ENCODE results near the gene DAB2IP.

DAB2IP gene

DNA sequence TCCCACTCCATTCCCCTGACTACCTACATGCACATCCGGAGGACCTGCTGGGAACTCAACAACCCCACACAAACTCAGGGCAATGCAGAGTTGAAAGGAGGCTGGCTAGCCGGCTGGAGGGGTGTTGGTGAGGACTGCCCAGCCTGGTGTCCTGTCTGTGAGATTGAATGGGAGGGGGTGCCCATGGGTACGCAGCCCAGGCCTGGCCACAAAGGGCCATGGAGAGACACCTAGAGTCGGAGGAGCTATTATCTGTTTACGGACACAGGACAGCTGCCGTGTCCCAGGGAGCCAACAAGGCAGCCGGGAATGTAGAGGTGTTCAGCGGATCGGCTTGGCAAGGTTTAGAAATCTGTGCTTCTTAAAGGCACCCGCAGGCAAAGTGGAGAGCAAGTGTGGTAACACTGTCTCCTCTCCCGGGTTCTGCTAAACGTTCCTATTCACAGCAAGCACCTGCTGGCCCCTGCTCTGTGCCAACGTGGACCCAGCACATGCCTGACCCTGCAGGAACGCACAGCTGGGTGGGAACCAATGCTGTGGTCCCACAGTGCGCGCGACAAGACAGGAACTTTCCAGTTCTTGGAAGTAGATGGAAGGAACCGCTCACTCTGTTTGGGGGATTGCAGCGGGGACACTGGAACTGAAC, 166.7 kb downstream of the DAB2IP start:
- no peak overlapping the region for H3K4me3 ChIP-seq (ENCODE audit: low read depth, low read length)
- DNase-seq (ENCODE audit: low read depth): no peak

DNA sequence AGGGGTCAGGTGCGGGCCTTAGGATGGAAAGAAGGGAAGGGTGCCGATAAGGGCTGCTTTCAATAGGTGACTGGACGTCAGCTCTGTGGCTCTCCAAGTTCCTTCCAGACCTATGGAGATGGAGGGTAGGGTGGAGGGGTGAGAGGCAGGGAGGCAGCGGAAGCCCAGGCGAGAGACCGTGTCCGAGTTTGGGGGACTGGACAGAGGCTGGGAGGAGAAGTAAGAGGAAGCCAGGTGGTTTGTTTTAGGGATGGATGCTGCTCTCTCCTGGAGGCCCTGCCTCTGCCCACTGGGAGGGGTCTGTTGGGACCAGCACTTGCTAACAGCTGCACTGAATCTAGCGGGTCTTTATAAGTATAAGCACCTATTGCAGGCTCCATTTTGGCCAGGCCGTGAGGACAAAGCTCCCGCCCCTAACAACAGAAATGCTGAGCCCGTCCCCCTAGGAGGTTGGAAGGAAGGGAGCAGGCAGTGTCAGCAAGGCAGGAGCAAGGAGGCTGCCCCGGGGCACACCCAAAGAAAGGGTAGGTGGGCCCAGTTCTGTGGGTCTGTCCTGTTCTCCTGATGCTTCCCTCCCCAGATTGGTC, 167.5 kb downstream of the DAB2IP start:
- H3K4me3 ChIP-seq (ENCODE audit: low read depth, low read length): no peak overlapping the region
- no peak for DNase-seq (ENCODE audit: low read depth)
- TF ChIP-seq, protein P1, sequence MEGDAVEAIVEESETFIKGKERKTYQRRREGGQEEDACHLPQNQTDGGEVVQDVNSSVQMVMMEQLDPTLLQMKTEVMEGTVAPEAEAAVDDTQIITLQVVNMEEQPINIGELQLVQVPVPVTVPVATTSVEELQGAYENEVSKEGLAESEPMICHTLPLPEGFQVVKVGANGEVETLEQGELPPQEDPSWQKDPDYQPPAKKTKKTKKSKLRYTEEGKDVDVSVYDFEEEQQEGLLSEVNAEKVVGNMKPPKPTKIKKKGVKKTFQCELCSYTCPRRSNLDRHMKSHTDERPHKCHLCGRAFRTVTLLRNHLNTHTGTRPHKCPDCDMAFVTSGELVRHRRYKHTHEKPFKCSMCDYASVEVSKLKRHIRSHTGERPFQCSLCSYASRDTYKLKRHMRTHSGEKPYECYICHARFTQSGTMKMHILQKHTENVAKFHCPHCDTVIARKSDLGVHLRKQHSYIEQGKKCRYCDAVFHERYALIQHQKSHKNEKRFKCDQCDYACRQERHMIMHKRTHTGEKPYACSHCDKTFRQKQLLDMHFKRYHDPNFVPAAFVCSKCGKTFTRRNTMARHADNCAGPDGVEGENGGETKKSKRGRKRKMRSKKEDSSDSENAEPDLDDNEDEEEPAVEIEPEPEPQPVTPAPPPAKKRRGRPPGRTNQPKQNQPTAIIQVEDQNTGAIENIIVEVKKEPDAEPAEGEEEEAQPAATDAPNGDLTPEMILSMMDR (conservative IDR thresholded peaks at IDR 0.05; ENCODE audit: low read depth, low read length): no peak

More for the DNA sequence above, 166.7 kb downstream of the DAB2IP start:
- TF ChIP-seq, protein P1 (conservative IDR thresholded peaks at IDR 0.05; ENCODE audit: low read depth, low read length): no peak

DNA sequence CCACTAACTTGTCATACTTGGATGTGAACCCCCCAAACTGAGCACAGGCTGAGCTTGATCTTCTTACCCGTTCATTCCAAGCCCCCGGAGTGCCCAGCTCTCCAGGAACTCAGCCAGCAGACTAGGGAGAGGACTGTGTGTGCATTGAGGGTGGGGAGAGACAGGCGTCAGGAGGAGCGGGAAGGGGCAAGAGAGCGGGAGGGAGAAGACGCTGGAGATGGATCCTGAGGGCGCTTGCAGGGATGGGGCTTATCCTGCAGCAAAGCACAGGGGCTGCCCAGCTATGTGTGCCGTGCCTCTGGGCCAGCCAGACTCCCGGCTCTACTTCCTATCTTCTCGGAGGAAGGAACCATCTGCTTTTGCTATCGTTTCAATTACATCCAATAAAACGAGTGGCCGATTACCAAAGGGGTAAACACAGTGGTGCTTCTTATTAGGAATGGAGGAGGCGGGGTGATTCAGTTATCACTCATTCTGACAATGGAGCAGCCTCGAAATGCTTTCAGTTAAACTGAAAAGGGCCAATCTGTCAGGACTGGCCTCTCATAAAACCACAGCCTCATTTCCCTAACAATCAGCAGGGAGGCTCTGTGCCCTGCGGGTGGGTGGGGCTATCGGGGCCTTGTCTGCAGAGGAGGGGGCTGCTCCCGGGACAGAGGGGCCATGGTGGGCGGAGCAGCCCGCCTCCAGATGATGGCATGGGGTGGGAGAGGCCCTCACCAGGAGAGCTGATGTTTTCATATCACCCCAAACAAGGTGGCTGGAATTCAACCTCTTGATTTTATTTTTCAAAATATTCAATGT, 168.2 kb downstream of the DAB2IP start:
- TF ChIP-seq, protein P1 (conservative IDR thresholded peaks at IDR 0.05; ENCODE audit: low read depth, low read length): no peak
- peak; percentile 24 for DNase-seq (ENCODE audit: low read depth)
- peak overlapping the region; percentile 31 for H3K4me3 ChIP-seq (ENCODE audit: low read depth, low read length)

DNA sequence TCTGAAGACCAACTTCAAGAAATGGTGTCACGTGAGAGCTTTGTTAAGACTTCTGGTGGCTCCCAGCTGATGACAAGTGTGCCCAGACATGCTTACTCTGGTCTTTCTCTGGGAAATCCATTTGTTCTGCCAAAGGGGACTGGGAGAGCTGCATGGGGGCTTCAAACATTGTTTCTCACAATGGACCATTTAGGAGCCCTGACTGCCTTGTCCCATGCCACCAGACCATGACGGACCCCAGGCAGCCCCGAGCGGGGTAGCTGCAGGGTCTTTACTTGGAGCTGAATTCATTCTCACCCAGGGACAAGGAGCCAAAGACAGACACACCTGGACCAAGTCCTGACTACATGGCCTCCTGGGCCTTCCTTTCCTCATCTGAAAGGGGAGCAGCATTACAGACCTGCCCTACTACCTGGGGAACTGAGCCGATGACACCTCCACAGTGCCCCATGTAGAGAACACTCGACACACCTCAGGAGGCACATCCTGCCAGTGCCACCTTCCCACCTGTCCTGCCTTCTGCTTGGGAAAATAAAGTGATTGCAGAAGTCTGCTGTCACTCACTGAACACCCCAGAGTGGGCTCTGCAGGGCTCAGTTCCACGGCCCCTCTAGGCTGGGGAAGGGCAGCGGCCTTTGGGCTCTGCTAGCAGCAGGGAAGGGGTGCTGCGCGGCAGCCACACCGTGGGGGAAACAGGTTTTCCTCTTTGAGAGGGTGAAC, 169.0 kb downstream of the DAB2IP start:
- DNase-seq (ENCODE audit: low read depth): no peak
- TF ChIP-seq, protein P1 (conservative IDR thresholded peaks at IDR 0.05; ENCODE audit: low read depth, low read length): no peak
- H3K4me3 ChIP-seq (ENCODE audit: low read depth, low read length): no peak overlapping the region

DNA sequence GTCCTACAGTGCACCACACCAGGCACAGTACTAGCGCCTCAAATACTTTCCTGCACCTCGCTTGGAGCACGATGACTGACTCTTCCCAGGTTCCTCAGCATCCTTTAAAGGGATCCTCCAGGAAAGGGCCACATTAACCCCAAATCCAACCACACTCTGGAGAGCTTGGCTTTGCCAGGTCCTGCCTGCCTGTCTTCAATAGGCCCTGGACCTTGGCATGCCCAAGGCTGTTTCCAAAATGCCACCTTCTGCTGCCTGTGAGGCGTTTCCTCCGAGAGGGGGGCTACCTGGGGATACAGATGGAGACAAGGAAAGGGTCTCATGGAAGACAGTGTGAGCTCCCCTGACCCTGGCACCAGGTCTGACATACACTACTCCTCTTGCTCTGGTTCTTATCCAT, 169.9 kb downstream of the DAB2IP start:
- H3K4me3 ChIP-seq (ENCODE audit: low read depth, low read length): no peak overlapping the region
- TF ChIP-seq, protein P1 (conservative IDR thresholded peaks at IDR 0.05; ENCODE audit: low read depth, low read length): no peak
- DNase-seq (ENCODE audit: low read depth): no peak

DNA sequence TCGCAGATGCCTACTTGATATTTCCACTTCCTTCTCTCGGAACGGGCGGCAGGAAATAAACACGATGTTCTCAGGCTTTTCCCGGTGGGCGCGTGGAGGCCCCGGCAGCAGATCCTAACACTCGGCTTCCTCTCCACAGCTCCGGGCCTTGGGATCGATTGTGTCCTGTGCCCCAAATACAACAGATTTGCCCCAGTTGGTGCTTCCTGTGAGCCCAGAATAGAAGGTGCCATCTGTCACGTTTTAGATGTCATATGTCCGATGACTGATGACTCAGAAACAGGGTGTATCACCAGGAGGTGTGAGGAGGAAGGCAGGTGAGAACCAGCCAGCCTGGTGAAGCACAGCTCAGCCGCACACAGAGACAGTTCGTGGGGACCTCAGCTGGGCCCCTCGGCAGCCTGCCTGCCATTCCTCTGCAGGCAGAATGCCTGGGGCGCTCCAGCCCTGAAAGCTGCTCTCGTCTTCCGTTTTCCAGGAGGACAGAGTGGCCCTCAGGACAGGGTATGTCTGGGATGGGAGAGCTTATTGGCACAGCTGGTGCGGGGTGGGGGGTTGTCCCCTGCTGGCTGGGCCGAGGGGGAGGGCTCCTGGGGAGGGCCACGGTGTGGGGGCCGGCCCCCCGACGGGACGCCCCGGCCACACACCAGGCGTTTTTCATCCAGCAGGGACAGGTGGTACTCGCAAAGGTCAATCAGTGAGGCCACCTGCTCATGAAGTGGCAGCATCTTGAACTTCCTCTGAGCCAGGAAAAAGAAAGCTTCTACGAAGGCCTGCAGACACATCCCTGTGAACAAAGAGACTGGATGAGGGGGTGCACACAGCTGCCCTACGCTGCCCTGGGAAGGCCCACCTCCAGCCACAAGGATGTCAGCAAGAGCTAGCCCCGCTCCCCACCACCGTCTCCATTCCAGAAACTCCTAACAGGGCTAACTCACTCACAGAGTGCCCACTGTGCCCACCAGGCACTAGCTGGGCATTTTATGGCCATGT, 171.0 kb downstream of the DAB2IP start:
- no peak overlapping the region for H3K4me3 ChIP-seq (ENCODE audit: low read depth, low read length)
- no peak for DNase-seq (ENCODE audit: low read depth)
- TF ChIP-seq, protein P1 (conservative IDR thresholded peaks at IDR 0.05; ENCODE audit: low read depth, low read length): no peak

Data from choroid plexus epithelial cell (primary cell).